UCSD-AML1 (cell line): ENCODE measurements around the gene PER2.

ENCODE experiments used
- DNase-seq: peaks from one replicate; lab custom pipeline; 2025; ENCODE audit not compliant: unreplicated experiment; lab: John Stamatoyannopoulos, UW

The PER2 gene

GRCh38 chr2:238231809-238232208, 56.6 kb downstream of the PER2 start:
- DNase-seq: no peak

GRCh38 chr2:238231251-238231793, 57.1 kb downstream of the PER2 start:
- peak; percentile 69 for DNase-seq

GRCh38 chr2:238230699-238231098, 57.7 kb downstream of the PER2 start:
- no peak for DNase-seq

- DNase-seq: no peak
Observed at GRCh38 chr2:238228700-238229099, 59.7 kb downstream of the PER2 start.

- DNase-seq: no peak
Observed at GRCh38 chr2:238227587-238228032, 60.8 kb downstream of the PER2 start.

GRCh38 chr2:238226698-238227586, 61.5 kb downstream of the PER2 start:
- no peak for DNase-seq

- no peak for DNase-seq
Observed at GRCh38 chr2:238225911-238226697, 62.3 kb downstream of the PER2 start.

- no peak for DNase-seq
Observed at GRCh38 chr2:238225121-238225520, 63.3 kb downstream of the PER2 start.

- DNase-seq: no peak
Observed at GRCh38 chr2:238224356-238225035, 63.9 kb downstream of the PER2 start.

- DNase-seq: no peak
Observed at GRCh38 chr2:238220892-238221521, 67.4 kb downstream of the PER2 start.

GRCh38 chr2:238220274-238220891, 68.0 kb downstream of the PER2 start:
- no peak for DNase-seq

- DNase-seq: no peak
Observed at GRCh38 chr2:238216651-238217184, 71.7 kb downstream of the PER2 start.

GRCh38 chr2:238207006-238207405, 81.4 kb downstream of the PER2 start:
- DNase-seq: no peak

GRCh38 chr2:238203973-238204683, 84.3 kb downstream of the PER2 start:
- no peak for DNase-seq

GRCh38 chr2:238203094-238203972, 85.1 kb downstream of the PER2 start, which contains the start of gene ILKAP:
TSS of gene ILKAP (minus strand) at chr2:238203695. CDS start at chr2:238203553, 142 bp downstream.
- peak; percentile 90 for DNase-seq

- no peak for DNase-seq
Observed at GRCh38 chr2:238202326-238203093, 85.9 kb downstream of the PER2 start.
